GM12878 (cell line): Measurements from ENCODE around the gene ETF1. TPM values are rescaled to one million over a fixed set of nuclear protein-coding genes. Genes with fewer than 3 reads are reported as not detected.

Source experiments
- ATAC-seq: fragments of 200-7000 bp; cut with Tn5 transposase; 3 replicates; pipeline ENCODE4 v1.9.1; 2020; ENCODE audit warnings: mild to moderate bottlenecking, moderate library complexity
- BruUV-seq: library from RNA; stranded (reverse); fragments of 400-500 nt; replicated peaks from 2 replicates; lab custom pipeline; 2021; lab: Mats Ljungman, UMichigan
- CTCF ChIA-PET: fragments of 300-600 bp; sonication (Branson Sonifier 250); formaldehyde crosslinking; extraction: SDS; loops from one replicate; lab custom pipeline; 2021; ENCODE audit warnings: inconsistent platforms; lab: Yijun Ruan, JAX
- POLR2A ChIA-PET: fragments of 350-600 bp; formaldehyde crosslinking; extraction: SDS; loops from one replicate; lab custom pipeline; 2021; ENCODE audit warnings: inconsistent platforms; lab: Charles Lee
- RAD21 ChIA-PET: fragments of 300-600 bp; sonication (Branson Sonifier 250); formaldehyde crosslinking; loops from one replicate; lab custom pipeline; 2023; ENCODE audit warnings: antibody characterized with exemption; ENCODE audit not compliant: unreplicated experiment; lab: Charles Lee
- SMC1A ChIA-PET: fragments of 300-600 bp; sonication (Branson Sonifier 250); formaldehyde crosslinking; loops from one replicate; lab custom pipeline; 2023; ENCODE audit not compliant: unreplicated experiment, uncharacterized antibody; lab: Charles Lee
- DNase-seq: peaks from one replicate; pipeline ENCODE4 v3.0.0-alpha.2; 2011; ENCODE audit warnings: low read depth, low spot score
- FAIRE-seq: peaks from 3 replicates; lab custom pipeline; 2011; peaks lifted over from hg19 to GRCh38; lab: Jason Lieb, UNC
- H2AFZ ChIP-seq: 2 replicates; pipeline ENCODE4 v1.6.0; 2011; ENCODE audit warnings: low read depth, low read length, control low read depth; ENCODE audit not compliant: control insufficient read depth
- H3K27ac ChIP-seq: 2 replicates; pipeline ENCODE4 v1.5.1; 2011; ENCODE audit warnings: control low read depth; ENCODE audit not compliant: control insufficient read depth, insufficient read depth
- H3K27me3 ChIP-seq, 2 experiments: replicated peaks in 1 of 2; 2 replicates each; pipeline versions ENCODE4 v1.6.0 to v1.6.1; 2011; ENCODE audit warnings: low read length in 1 of 2; ENCODE audit not compliant: control insufficient read depth in 2 of 2, insufficient read depth in 2 of 2
- H3K36me3 ChIP-seq, 2 experiments: 2 replicates each; pipeline ENCODE4 v1.5.1; 2011; ENCODE audit warnings: low read length in 1 of 2; ENCODE audit not compliant: control insufficient read depth in 2 of 2, insufficient read depth in 2 of 2
- H3K4me1 ChIP-seq: 2 replicates; pipeline ENCODE4 v1.6.1; 2011; ENCODE audit warnings: mild to moderate bottlenecking, low read length, moderate library complexity, mixed read lengths; ENCODE audit not compliant: control insufficient read depth, insufficient read depth
- H3K4me2 ChIP-seq: 2 replicates; pipeline ENCODE4 v1.6.0; 2011; ENCODE audit warnings: control low read depth; ENCODE audit not compliant: control insufficient read depth, insufficient read depth
- H3K4me3 ChIP-seq: fragments of 200-600 bp; sonication (generic); 2 replicates; pipeline ENCODE4 v1.5.1; 2016
- H3K79me2 ChIP-seq: 2 replicates; pipeline ENCODE4 v1.6.0; 2011; ENCODE audit warnings: low read length; ENCODE audit not compliant: control insufficient read depth, insufficient read depth
- H3K9ac ChIP-seq: 2 replicates; pipeline ENCODE4 v1.8.0; 2011; ENCODE audit warnings: low read length, control low read depth, mixed read lengths; ENCODE audit not compliant: control insufficient read depth, insufficient read depth
- H3K9me3 ChIP-seq: replicated peaks from 3 replicates; pipeline ENCODE4 v1.5.1; 2011; ENCODE audit warnings: mild to moderate bottlenecking, low read length; ENCODE audit not compliant: control insufficient read depth, insufficient read depth
- H4K20me1 ChIP-seq: 2 replicates; pipeline ENCODE4 v1.6.0; 2011; ENCODE audit not compliant: control insufficient read depth, insufficient read depth
- CREM ChIP-seq: IDR thresholded peaks from 2 replicates; pipeline ENCODE4 v1.6.1; 2014; ENCODE audit warnings: antibody characterized with exemption, low read depth
- CUX1 ChIP-seq: IDR thresholded peaks from 2 replicates; pipeline ENCODE4 v1.6.1; 2012; ENCODE audit warnings: improper control_type of control experiment, low read depth, low read length; ENCODE audit not compliant: insufficient replicate concordance
- HDAC6 ChIP-seq: fragments of 200-600 bp; sonication (generic); IDR thresholded peaks from one replicate; pipeline ENCODE4 v1.8.0; 2017; ENCODE audit warnings: antibody characterized with exemption; ENCODE audit not compliant: unreplicated experiment
- NR2C2 ChIP-seq: IDR thresholded peaks from 2 replicates; pipeline ENCODE4 v1.6.1; 2011; ENCODE audit warnings: borderline replicate concordance, low read depth; ENCODE audit not compliant: control insufficient read depth, insufficient read length
- POLR2A ChIP-seq: IDR thresholded peaks from 2 replicates; pipeline ENCODE4 v1.6.1; 2011; ENCODE audit warnings: low read depth, mild to moderate bottlenecking, low read length
- POLR2AphosphoS5 ChIP-seq: IDR thresholded peaks from 2 replicates; pipeline ENCODE4 v1.6.1; 2011; ENCODE audit warnings: mild to moderate bottlenecking, low read length, inconsistent platforms
- POU2F2 ChIP-seq: IDR thresholded peaks from 3 replicates; pipeline ENCODE4 v1.6.1; 2011; ENCODE audit warnings: low read depth, mild to moderate bottlenecking, low read length, borderline replicate concordance
- RBBP5 ChIP-seq: fragments of 200-600 bp; sonication (generic); conservative IDR thresholded peaks from 2 replicates; pipeline ENCODE4 v1.6.1; 2016
- TAF1 ChIP-seq: IDR thresholded peaks from 2 replicates; pipeline ENCODE4 v1.6.1; 2011; ENCODE audit warnings: mild to moderate bottlenecking, low read depth, low read length, borderline replicate concordance
- ZBTB11 ChIP-seq: fragments of 450-650 bp; formaldehyde crosslinking; IDR thresholded peaks from 2 replicates; pipeline ENCODE4 v1.5.0; 2022; ENCODE audit warnings: mild to moderate bottlenecking, missing genetic modification characterization
- ZNF384 ChIP-seq: IDR thresholded peaks from 2 replicates; pipeline ENCODE4 v1.6.1; 2012; ENCODE audit warnings: low read depth, mild to moderate bottlenecking, low read length, improper control_type of control experiment, borderline replicate concordance
- WGBS: methylation state at CpG from one replicate; pipeline ENCODE4 v1.1.6; 2016; ENCODE audit warnings: low lambda C conversion rate; ENCODE audit not compliant: insufficient replicate concordance, insufficient coverage; ENCODE audit errors: missing lambda C conversion rate; 5-methylcytosine and 5-hydroxymethylcytosine counted together
- in situ Hi-C: fragments of 300-500 bp; cut with MboI; formaldehyde crosslinking; loops from 9 replicates; pipeline ENCODE4 v1.14.3; 2018; ENCODE audit warnings: mixed read lengths
- intact Hi-C: fragments of 100-400 bp; cut with micrococcal nuclease; formaldehyde crosslinking; loops from one replicate; pipeline ENCODE4 v1.14.2; 2022; ENCODE audit not compliant: unreplicated experiment
- polyA plus RNA-seq, 11 experiments: library from polyadenylated mRNA; depleted of rRNA in 4 of 11; unstranded in 6 of 11; stranded (reverse) in 5 of 11; fragments of >200 nt; fragmentation: Nextera tagmentation in 4 of 11; fragmentation: Illumina TruSeq in 1 of 11; extraction: Ambion mirVana in 4 of 11; extraction: Trizol in 1 of 11; gene quantifications; 1 replicate in 1 of 11; 2 replicates in 10 of 11; pipeline versions ENCODE4 v1.2.1 to v1.2.3, GENCODE V29; 2011 to 2016; ENCODE audit warnings: inconsistent platforms in 2 of 11, missing spikeins in 2 of 11, low read depth in 1 of 11
- total RNA-seq, 4 experiments: library from RNA; depleted of rRNA in 3 of 4; stranded (reverse); fragments of >200 nt in 3 of 4; fragmentation: Illumina TruSeq in 1 of 4; extraction: Trizol in 1 of 4; gene quantifications; 2 replicates each; pipeline versions ENCODE4 v1.2.1 to v1.2.3, GENCODE V29; 2013 to 2021

ETF1 gene
- total and polyA plus RNA-seq, 10 of the 15 experiments (the other 5 are each of a cell fraction or from before 2014, with no cell fraction given): 29.8 to 145 (median 108) TPM

- peaks cover 83% of the 10 kb centered on the region for H3K79me2 ChIP-seq
- H3K4me3 ChIP-seq: peak overlapping the region; percentile 88
- peak overlapping the region; percentile 98 for H3K9ac ChIP-seq
- ChIA-PET SMC1A (interaction anchor here (0.8 to 1.5 kb wide), 7 partner anchors 16 to 94 kb away, joined by 3 to 5 read pairs (median 4); partner anchors contain the start of gene EGR1), RAD21 (interaction anchor here (0.9 to 2.0 kb wide), 4 partner anchors 31 to 475 kb away, joined by 3 to 16 read pairs (median 8); partner anchors contain the start of genes EGR1 and HSPA9), POLR2A (interaction anchor here (0.6 to 3.4 kb wide), 10 partner anchors 14 to 731 kb away, joined by 3 to 26 read pairs (median 4); partner anchors contain the start of genes EGR1 and HSPA9), CTCF (interaction anchor here (1.0 to 2.4 kb wide), 10 partner anchors 9 to 199 kb away, joined by 3 to 13 read pairs (median 4); partner anchors contain the start of genes HSPA9 and KDM3B)
- no peak for DNase-seq
- H3K36me3 ChIP-seq: no peaks in the 10 kb centered on the region; a peak in 1 of 4 replicates
- intact Hi-C loops: loop anchor here (5.0 kb wide), 1 partner anchor 207 kb away; the partner anchor contains the start of gene FAM53C
- in situ Hi-C loops: no loop called here
- no peak overlapping the region for H2AFZ ChIP-seq
- no TSS peak for BruUV-seq
- ATAC-seq: no peak
- H3K9me3 ChIP-seq: no peaks in the 10 kb centered on the region
- WGBS: 55% methylated on average over 16 of the region's 16 CpGs
- peaks cover 17% of the 10 kb centered on the region for H3K4me1 ChIP-seq
- FAIRE-seq: no peak
- H3K27me3 ChIP-seq: no peaks in the 10 kb centered on the region
- H4K20me1 ChIP-seq: no peaks in the 10 kb centered on the region
- H3K4me2 ChIP-seq: peak overlapping the region; percentile 84
- H3K27ac ChIP-seq: peak overlapping the region; percentile 100
- TF ChIP-seq TAF1 (no peak), ZBTB11 (CRISPR knock-in tag) (no peak), CUX1 (no peak), CREM (no peak), HDAC6 (no peak), ZNF384 (no peak), RBBP5 (no peak), POLR2A (peak; percentile 27; the same call in 1 of the 2 replicates), POU2F2 (no peak), POLR2AphosphoS5 (0 out of 2 replicates have a peak, but pooled peaks have one; percentile 22), NR2C2 (no peak)
Measured at GRCh38 chr5:138544181-138545134, 1.4 kb upstream of the ETF1 start.
